Adrenal gland (tissue), 12 donors: Measurements from ENCODE around the gene GFER. TPM values are rescaled to one million over a fixed set of nuclear protein-coding genes. Genes with fewer than 3 reads are reported as not detected.
"Not testable (repeated sequence)": the region's sequence is repeated elsewhere in the genome, so short reads cannot be mapped to it uniquely, and the experiment has no call there.

Experiments
- DNase-seq, 7 donors: peaks; one replicate each; pipeline ENCODE4 v3.0.0-alpha.2; 2019 to 2020
- H3K27ac ChIP-seq, 5 donors: fragments of 200-600 bp; sonication (generic) in 4 of 5; 1 replicate in 3 of 5; 2 replicates in 2 of 5; pipeline versions ENCODE4 v1.5.1 to v1.8.0; 2016 to 2020; ENCODE audit warnings: mild to moderate bottlenecking in 1 of 5
- H3K27me3 ChIP-seq: fragments of 200-600 bp; 2 replicates; pipeline ENCODE4 v1.8.0; 2021
- H3K36me3 ChIP-seq, 2 donors: fragments of 200-600 bp; replicated peaks in 1 of 2; 1 replicate in 1 of 2; 2 replicates in 1 of 2; pipeline versions ENCODE4 v1.5.1 to v1.8.0; 2018 to 2022
- H3K4me1 ChIP-seq, 2 donors: fragments of 200-600 bp; replicated peaks in 1 of 2; 1 replicate in 1 of 2; 2 replicates in 1 of 2; pipeline versions ENCODE4 v1.5.1 to v1.8.0; 2018 to 2021
- H3K4me3 ChIP-seq, 4 donors: fragments of 200-600 bp; sonication (generic) in 3 of 4; one replicate each; pipeline ENCODE4 v1.5.1; 2016 to 2018
- H3K9me3 ChIP-seq, 3 donors: fragments of 200-600 bp; sonication (generic) in 1 of 3; replicated peaks in 1 of 3; 1 replicate in 2 of 3; 2 replicates in 1 of 3; pipeline versions ENCODE4 v1.5.1 to v1.8.0; 2016 to 2021
- POLR2A ChIP-seq, 2 donors: fragments of 450-650 bp; IDR thresholded peaks; one replicate each; pipeline ENCODE4 v1.6.1; 2017; ENCODE audit warnings: antibody characterized with exemption in 2 of 2, mild to moderate bottlenecking in 2 of 2, moderate library complexity in 1 of 2
- WGBS, 4 donors: extraction: QIAGEN DNeasy Blood & Tissue Kit in 2 of 4; methylation state at CpG; one replicate each; pipeline versions ENCODE4 v1.1.5 to v1.1.7; 2013 to 2017; 5-methylcytosine and 5-hydroxymethylcytosine counted together
- intact Hi-C, 2 donors: fragments of 100-400 bp; cut with DNase I; formaldehyde crosslinking; loops; one replicate each; pipeline versions ENCODE4 v1.14.1 to v1.15.0; 2022 to 2023
- polyA plus RNA-seq, 3 donors: library from polyadenylated mRNA; stranded (reverse); fragments of 200-250 nt in 2 of 3; fragments of 350-450 nt in 1 of 3; fragmentation: Illumina TruSeq in 1 of 3; extraction: RNeasy Lipid Tissue Mini Kit (QIAGEN cat#74804) in 1 of 3; gene quantifications; one replicate each; pipeline ENCODE4 v1.2.3, GENCODE V29; 2013 to 2014
- total RNA-seq, 9 donors: library from RNA; depleted of rRNA in 4 of 9; stranded (reverse); fragments of >200 nt in 4 of 9; fragments of 120-200 nt in 1 of 9; fragmentation: NEBNext Ultra II Directional in 1 of 9; extraction: Animal tissue kit (Norgen Biotek cat#: 25700) in 1 of 9; gene quantifications; one replicate each; pipeline versions ENCODE4 v1.1.0 to v1.2.4, GENCODE V29; 2013 to 2023
- TF ChIP-seq, protein P1 (sequence below), 6 experiments: fragments of 450-650 bp in 4 of 6; fragments of 200-600 bp in 2 of 6; sonication (generic) in 1 of 6; IDR thresholded peaks; 1 replicate in 5 of 6; 2 replicates in 1 of 6; pipeline versions ENCODE4 v1.5.1 to v1.8.0; 2016 to 2021; ENCODE audit warnings: antibody characterized with exemption in 6 of 6, mild to moderate bottlenecking in 2 of 6, moderate library complexity in 1 of 6
- donor health status: healthy with polysubstance abuse.
- donor health status: Bipolar disorder and iron deficiency.
- donor health status: DM: yes; HTN: yes; CAD: no.
- donor health status: DM: no; HTN: no; CAD: no.
- donor health status: DM: no; HTN: no; CAD: no.
- donor health status: DM: yes; HTN: yes; CAD: no.

GFER gene
- total and polyA plus RNA-seq, 12 donors, result 16.4 to 60.8 (median 27.8) TPM

- 60 to 67% (median 63%) methylated on average over 6 to 7 of the region's 7 CpGs for WGBS, 4 donors
- H3K27ac ChIP-seq, result no peak overlapping the region
These were observed 33.9 kb upstream of the GFER start for GRCh38 chr16:1950047-1950446.

DNA sequence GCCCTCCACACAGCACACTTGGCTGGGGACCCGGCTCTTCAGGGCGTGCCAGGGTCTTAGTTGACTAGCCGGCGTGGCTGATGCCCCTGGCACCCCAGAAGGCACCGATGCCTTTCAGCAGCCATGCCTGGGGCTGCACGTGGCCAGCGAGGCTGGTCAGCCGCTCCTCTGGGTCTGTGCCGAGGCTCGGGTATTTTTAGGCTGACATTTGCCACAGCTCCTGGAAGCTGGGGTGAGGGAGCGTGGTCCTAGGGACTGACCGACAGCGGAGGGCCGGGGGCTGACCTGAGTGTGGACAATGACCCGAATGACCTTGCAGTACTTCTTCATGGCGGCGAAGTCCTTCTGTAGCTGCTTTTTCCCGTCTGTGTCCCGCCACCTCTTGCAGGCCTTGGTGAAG, 33.4 kb upstream of the GFER start:
- TF ChIP-seq, protein P1, sequence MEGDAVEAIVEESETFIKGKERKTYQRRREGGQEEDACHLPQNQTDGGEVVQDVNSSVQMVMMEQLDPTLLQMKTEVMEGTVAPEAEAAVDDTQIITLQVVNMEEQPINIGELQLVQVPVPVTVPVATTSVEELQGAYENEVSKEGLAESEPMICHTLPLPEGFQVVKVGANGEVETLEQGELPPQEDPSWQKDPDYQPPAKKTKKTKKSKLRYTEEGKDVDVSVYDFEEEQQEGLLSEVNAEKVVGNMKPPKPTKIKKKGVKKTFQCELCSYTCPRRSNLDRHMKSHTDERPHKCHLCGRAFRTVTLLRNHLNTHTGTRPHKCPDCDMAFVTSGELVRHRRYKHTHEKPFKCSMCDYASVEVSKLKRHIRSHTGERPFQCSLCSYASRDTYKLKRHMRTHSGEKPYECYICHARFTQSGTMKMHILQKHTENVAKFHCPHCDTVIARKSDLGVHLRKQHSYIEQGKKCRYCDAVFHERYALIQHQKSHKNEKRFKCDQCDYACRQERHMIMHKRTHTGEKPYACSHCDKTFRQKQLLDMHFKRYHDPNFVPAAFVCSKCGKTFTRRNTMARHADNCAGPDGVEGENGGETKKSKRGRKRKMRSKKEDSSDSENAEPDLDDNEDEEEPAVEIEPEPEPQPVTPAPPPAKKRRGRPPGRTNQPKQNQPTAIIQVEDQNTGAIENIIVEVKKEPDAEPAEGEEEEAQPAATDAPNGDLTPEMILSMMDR (IDR thresholded peaks at IDR 0.05), result no peak
- TF ChIP-seq POLR2A (IDR thresholded peaks at IDR 0.05), result no peak
- H3K36me3 ChIP-seq, result no peaks in the 10 kb centered on the region
- no peaks in the 10 kb centered on the region for H3K27me3 ChIP-seq
- intact Hi-C loops, result no loop called here
- no peak for DNase-seq
- WGBS, 4 donors, result 76 to 87% (median 79%) methylated on average over 7 to 19 of the region's 19 CpGs
- no peak overlapping the region for H3K4me3 ChIP-seq
- H3K9me3 ChIP-seq, result no peaks in the 10 kb centered on the region
- H3K4me1 ChIP-seq, result no peaks in the 10 kb centered on the region
- H3K27ac ChIP-seq, result no peak overlapping the region

More at GRCh38 chr16:1950047-1950446, 33.9 kb upstream of the GFER start:
- no peak for TF ChIP-seq POLR2A (IDR thresholded peaks at IDR 0.05)
- TF ChIP-seq, protein P1 (IDR thresholded peaks at IDR 0.05), result no peak
- intact Hi-C loops, result no loop called here
- DNase-seq, result no peak
- no peaks in the 10 kb centered on the region for H3K36me3 ChIP-seq
- no peaks in the 10 kb centered on the region for H3K4me1 ChIP-seq
- no peaks in the 10 kb centered on the region for H3K9me3 ChIP-seq
- no peaks in the 10 kb centered on the region for H3K27me3 ChIP-seq
- no peak overlapping the region for H3K4me3 ChIP-seq

- Histone ChIP-seq H3K4me3 (no peak overlapping the region), H3K36me3 (no peaks in the 10 kb centered on the region), H3K27me3 (no peaks in the 10 kb centered on the region), H3K4me1 (no peaks in the 10 kb centered on the region), H3K27ac (no peak overlapping the region), H3K9me3 (no peaks in the 10 kb centered on the region)
- WGBS, 4 donors, result 82 to 91% (median 83%) methylated on average over 5 to 22 of the region's 22 CpGs
- DNase-seq, result peak in 1 of 7 donors; percentile 19
- TF ChIP-seq, protein P1 (IDR thresholded peaks at IDR 0.05), result no peak
- TF ChIP-seq POLR2A (IDR thresholded peaks at IDR 0.05), result no peak
- intact Hi-C loops, result no loop called here
These were observed 30.3 kb upstream of the GFER start for GRCh38 chr16:1953734-1954133.

- H3K36me3 ChIP-seq, result peaks cover 0 to 15% of the 10 kb centered on the region in 2 donors
- intact Hi-C loops, H3K4me1 ChIP-seq, H3K27me3 ChIP-seq, H3K27ac ChIP-seq, H3K9me3 ChIP-seq, H3K4me3 ChIP-seq: not testable (repeated sequence)
- WGBS, 4 donors, result 81 to 93% (median 85%) methylated on average over 16 to 20 of the region's 22 CpGs
- peak in 1 of 7 donors; percentile 20 for DNase-seq
These were observed 26.4 kb upstream of the GFER start for GRCh38 chr16:1957434-1958142.

- H3K4me3 ChIP-seq, H3K27me3 ChIP-seq, H3K9me3 ChIP-seq, intact Hi-C loops, H3K27ac ChIP-seq: not testable (repeated sequence)
- Histone ChIP-seq H3K4me1 (peaks cover 0 to 13% of the 10 kb centered on the region in 2 donors), H3K36me3 (peaks cover 0 to 21% of the 10 kb centered on the region in 2 donors)
- DNase-seq, result peak in 2 of 7 donors; percentile 17 to 34
- 64 to 87% (median 69%) methylated on average over 3 to 30 of the region's 30 CpGs for WGBS, 4 donors
These were observed 25.9 kb upstream of the GFER start for GRCh38 chr16:1958143-1958491.
